Esophagus muscularis mucosa (tissue), 4 donors: Measurements from ENCODE around the gene ADAMTS6. TPM values are rescaled to one million over a fixed set of nuclear protein-coding genes. Genes with fewer than 3 reads are reported as not detected.

Experiments
- DNase-seq: peaks from one replicate; pipeline ENCODE4 v3.0.0-alpha.2; 2017; ENCODE audit errors: extremely low spot score
- H3K27ac ChIP-seq, 4 donors: fragments of 200-600 bp; sonication (generic); replicated peaks in 1 of 4; 1 replicate in 3 of 4; 2 replicates in 1 of 4; pipeline ENCODE4 v1.5.1; 2016 to 2019; ENCODE audit warnings: mild to moderate bottlenecking in 1 of 4
- H3K27me3 ChIP-seq, 4 donors: fragments of 200-600 bp; sonication (generic); one replicate each; pipeline versions ENCODE4 v1.5.1 to v1.6.0; 2016 to 2019
- H3K36me3 ChIP-seq, 4 donors: fragments of 200-600 bp; sonication (generic); one replicate each; pipeline ENCODE4 v1.5.1; 2016 to 2019
- H3K4me1 ChIP-seq, 4 donors: fragments of 200-600 bp; sonication (generic); one replicate each; pipeline ENCODE4 v1.5.1; 2016 to 2019
- H3K4me3 ChIP-seq, 4 donors: fragments of 200-600 bp; sonication (generic); 1 replicate in 2 of 4; 2 replicates in 2 of 4; pipeline ENCODE4 v1.5.1; 2016 to 2019; ENCODE audit warnings: mild to moderate bottlenecking in 4 of 4, moderate library complexity in 1 of 4
- H3K9me3 ChIP-seq, 4 donors: fragments of 200-600 bp; sonication (generic); 1 replicate in 3 of 4; 2 replicates in 1 of 4; pipeline ENCODE4 v1.5.1; 2016 to 2019
- CTCF ChIP-seq, 3 experiments: fragments of 200-600 bp in 2 of 3; fragments of 450-650 bp in 1 of 3; sonication (generic) in 2 of 3; IDR thresholded peaks; one replicate each; pipeline ENCODE4 v1.5.1; 2017 to 2019; ENCODE audit warnings: antibody characterized with exemption in 3 of 3, mild to moderate bottlenecking in 2 of 3, moderate library complexity in 1 of 3
- EP300 ChIP-seq: sonication (generic); formaldehyde crosslinking; IDR thresholded peaks from one replicate; pipeline ENCODE4 v1.6.1; 2017; ENCODE audit warnings: antibody characterized with exemption
- POLR2A ChIP-seq: fragments of 450-650 bp; IDR thresholded peaks from one replicate; pipeline ENCODE4 v1.6.1; 2017; ENCODE audit warnings: antibody characterized with exemption, moderate library complexity, mild to moderate bottlenecking, low read depth
- POLR2AphosphoS5 ChIP-seq, 2 donors: sonication (generic); formaldehyde crosslinking; IDR thresholded peaks; one replicate each; pipeline ENCODE4 v1.6.1; 2017; ENCODE audit warnings: antibody characterized with exemption in 2 of 2
- WGBS: methylation state at CpG from one replicate; pipeline ENCODE4 v1.1.5; 2018; 5-methylcytosine and 5-hydroxymethylcytosine counted together
- intact Hi-C: fragments of 100-400 bp; cut with DNase I; formaldehyde crosslinking; loops from one replicate; pipeline ENCODE4 v1.15.1; 2023
- total RNA-seq, 4 donors: library from RNA; depleted of rRNA; stranded (reverse); fragments of >200 nt; gene quantifications; one replicate each; pipeline versions ENCODE4 v1.1.0 to v1.2.1, GENCODE V29; 2016

The ADAMTS6 gene
- total RNA-seq, 4 donors from 2014 or later = 1.4 to 4.2 (median 2.7) TPM

DNA sequence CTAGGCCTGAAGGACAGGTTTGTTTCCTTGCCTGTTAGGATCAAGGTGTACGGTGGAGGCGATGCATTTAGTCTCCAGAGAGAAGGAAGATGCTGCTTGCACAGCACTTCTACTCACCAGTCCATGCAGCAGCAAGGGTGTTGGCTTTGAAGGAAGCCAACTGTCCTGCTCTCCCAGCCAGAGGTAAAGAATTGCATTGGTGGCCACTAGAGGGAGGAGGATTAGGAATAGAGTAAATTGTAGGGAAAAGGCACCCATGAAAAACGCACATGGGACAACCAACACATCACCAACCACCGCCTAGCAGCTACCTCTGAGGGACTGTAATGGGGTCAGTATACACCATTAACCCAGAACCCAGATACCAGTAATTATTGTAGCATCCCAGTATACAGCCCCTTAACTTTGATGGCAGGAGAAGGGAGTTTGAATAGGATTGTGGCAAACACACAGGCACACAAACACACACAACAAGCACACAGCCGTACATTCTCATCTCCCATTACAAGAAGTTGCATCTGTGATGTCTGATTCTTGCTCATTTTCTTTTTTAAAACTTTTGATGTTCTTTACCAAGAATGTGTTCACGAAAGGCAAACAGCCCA lies 267.7 kb downstream of the ADAMTS6 start:
- no peak for DNase-seq
- 87% methylated on average over 6 of the region's 6 CpGs for WGBS
- intact Hi-C loops = loop anchor here (10.0 kb wide), 1 partner anchor 271 kb away; the partner anchor contains the start of gene ADAMTS6
- TF ChIP-seq POLR2A (no peak), EP300 (no peak), CTCF (IDR thresholded peaks at IDR 0.05) (peak in 2 of 3 experiments; percentile 29 to 55), POLR2AphosphoS5 (IDR thresholded peaks at IDR 0.05) (no peak)
- no peak overlapping the region for H3K27ac ChIP-seq
- H3K9me3 ChIP-seq = no peaks in the 10 kb centered on the region
- H3K27me3 ChIP-seq = no peaks in the 10 kb centered on the region
- H3K4me1 ChIP-seq = no peaks in the 10 kb centered on the region
- H3K36me3 ChIP-seq = no peaks in the 10 kb centered on the region
- H3K4me3 ChIP-seq = no peak overlapping the region

DNA sequence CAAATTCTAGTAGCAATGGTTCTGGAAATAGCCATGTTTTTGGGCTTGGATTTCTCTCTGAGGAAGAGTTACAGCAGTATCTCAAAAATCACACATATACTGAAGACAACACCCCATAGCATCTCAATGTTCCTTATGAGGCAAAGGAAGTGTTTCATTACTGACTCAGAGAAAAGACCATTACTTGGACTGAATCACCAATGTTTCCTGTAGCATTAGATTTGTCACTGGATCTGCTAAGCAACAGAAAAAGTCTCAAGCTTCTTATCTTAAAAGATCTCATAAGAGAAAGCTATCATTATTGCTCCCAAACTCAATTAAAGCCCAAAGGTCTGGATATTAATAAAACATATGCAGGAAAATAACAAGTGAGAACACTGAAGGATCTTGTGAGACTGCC lies 272.4 kb downstream of the ADAMTS6 start:
- no peak overlapping the region for H3K4me3 ChIP-seq
- no peaks in the 10 kb centered on the region for H3K27me3 ChIP-seq
- H3K36me3 ChIP-seq = no peaks in the 10 kb centered on the region
- H3K4me1 ChIP-seq = no peaks in the 10 kb centered on the region
- H3K27ac ChIP-seq = no peak overlapping the region
- no peak for DNase-seq
- no peaks in the 10 kb centered on the region for H3K9me3 ChIP-seq
- no peak for TF ChIP-seq POLR2AphosphoS5 (IDR thresholded peaks at IDR 0.05)
- TF ChIP-seq EP300 = no peak
- TF ChIP-seq CTCF (IDR thresholded peaks at IDR 0.05) = no peak
- TF ChIP-seq POLR2A = no peak
- intact Hi-C loops = no loop called here

GRCh38 chr5:65204966-65205365 lies 276.8 kb downstream of the ADAMTS6 start:
- Histone ChIP-seq H3K4me3 (no peak overlapping the region), H3K36me3 (no peaks in the 10 kb centered on the region), H3K27me3 (no peaks in the 10 kb centered on the region), H3K27ac (no peak overlapping the region), H3K9me3 (no peaks in the 10 kb centered on the region), H3K4me1 (no peaks in the 10 kb centered on the region)
- no peak for DNase-seq
- intact Hi-C loops = no loop called here
- TF ChIP-seq CTCF (IDR thresholded peaks at IDR 0.05) (no peak), POLR2AphosphoS5 (IDR thresholded peaks at IDR 0.05) (no peak), EP300 (no peak), POLR2A (no peak)
- WGBS = 91% methylated on average over 3 of the region's 3 CpGs

DNA sequence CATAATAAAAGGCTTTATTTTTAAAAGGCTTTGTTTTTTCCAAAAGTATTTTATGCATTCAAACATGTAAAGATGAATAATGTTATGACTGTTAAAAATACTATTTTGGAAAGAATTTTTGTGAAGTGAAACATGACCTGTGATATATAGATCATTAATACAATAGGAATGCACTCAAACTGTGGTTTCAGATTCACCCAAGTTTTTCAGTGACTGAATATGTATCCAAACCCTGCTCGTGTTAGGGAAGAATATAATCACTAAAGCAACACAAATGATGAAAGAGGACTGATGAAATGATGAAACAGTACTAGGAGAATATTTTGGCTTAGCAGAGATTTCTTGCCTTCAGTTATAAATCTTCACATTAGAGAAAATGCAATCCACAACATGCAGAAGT lies 278.0 kb downstream of the ADAMTS6 start:
- intact Hi-C loops = no loop called here
- TF ChIP-seq POLR2A = no peak
- TF ChIP-seq EP300 = no peak
- TF ChIP-seq CTCF (IDR thresholded peaks at IDR 0.05) = no peak
- no peak for DNase-seq
- Histone ChIP-seq H3K4me1 (no peaks in the 10 kb centered on the region), H3K27me3 (no peaks in the 10 kb centered on the region), H3K4me3 (no peak overlapping the region), H3K9me3 (no peaks in the 10 kb centered on the region), H3K27ac (no peak overlapping the region), H3K36me3 (no peaks in the 10 kb centered on the region)
- 35% methylated on average over 1 of the region's 1 CpG for WGBS
